ENCODE measurements around the gene OR6B1. TPM values are rescaled to one million over a fixed set of nuclear protein-coding genes. Genes with fewer than 3 reads are reported as not detected.
A peak's percentile ranks its signal among the peaks of the same experiment; 100 is the strongest.

The OR6B1 gene
- total and polyA plus RNA-seq, 9 of the 15 experiments (the other 6 are each of a cell fraction or from before 2014, with no cell fraction given): not detected

DNA sequence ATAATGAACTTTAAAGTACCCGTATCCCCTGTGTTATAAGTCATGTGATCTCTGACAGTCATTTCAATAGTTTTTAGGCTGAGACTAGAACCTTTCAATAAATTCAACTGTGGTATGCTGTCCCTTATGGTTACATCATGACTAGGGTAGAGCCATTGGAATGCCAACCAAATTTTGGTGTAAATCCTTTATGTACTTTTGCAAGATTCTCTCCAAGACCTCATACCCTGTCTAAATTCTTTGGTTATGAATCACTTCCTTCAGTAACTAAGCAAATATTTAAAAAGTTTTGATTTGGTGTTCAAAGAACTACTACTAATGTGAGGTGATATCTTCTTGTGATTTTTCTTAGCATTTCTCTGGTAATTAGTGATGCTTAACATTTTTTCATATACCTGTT, 20.8 kb upstream of the OR6B1 start:
- H3K36me3 ChIP-seq (ENCODE audit: control insufficient read depth, insufficient read depth, low read length): no peaks in the 10 kb centered on the region; the same call in 2 of the 3 replicates
- CTCF ChIA-PET (ENCODE audit: low intra/inter-chr PET ratio): no interaction called here
- TF ChIP-seq TFE3 (CRISPR knock-in tag; IDR thresholded peaks at IDR 0.05) (peak; percentile 78), DDX20 (tag; IDR thresholded peaks at IDR 0.05; ENCODE audit: low read depth) (no peak)
- in situ Hi-C loops (cut with MboI): no loop called here
- intact Hi-C loops (cut with micrococcal nuclease): no loop called here
- H3K27me3 ChIP-seq (ENCODE audit: control insufficient read depth in 2 of 2, insufficient read depth in 2 of 2, low read length in 2 of 2): peaks cover 0 to 6% of the 10 kb centered on the region in 2 experiments; a peak in 1 of 5 replicates
- no peak overlapping the region for H3K4me2 ChIP-seq (ENCODE audit: insufficient read depth, low read length)
- ATAC-seq (no peak), DNase-seq (ENCODE audit: extremely low read depth in 1 of 4, low spot score in 3 of 4) (no peak), FAIRE-seq (no peak)
- peaks cover 5 to 14% of the 10 kb centered on the region in 2 experiments; a peak in 4 of 5 replicates for H3K4me1 ChIP-seq (replicated peaks in 1 of 2; ENCODE audit: control insufficient read depth in 2 of 2, insufficient read depth in 2 of 2, low read length in 2 of 2)
- H3K4me3 ChIP-seq: no peak overlapping the region
- no peaks in the 10 kb centered on the region for H4K20me1 ChIP-seq (replicated peaks; ENCODE audit: control insufficient read depth, insufficient read depth, low read length)
- no peak overlapping the region for H2AFZ ChIP-seq (ENCODE audit: low read depth, low read length)
- no peaks in the 10 kb centered on the region for H3K9me3 ChIP-seq (replicated peaks; ENCODE audit: control insufficient read depth, insufficient read depth, low read depth, low read length)
- no peaks in the 10 kb centered on the region for H3K79me2 ChIP-seq (ENCODE audit: control insufficient read depth, insufficient read depth, low read length)
- no peak overlapping the region for H3K27ac ChIP-seq (ENCODE audit: extremely low read depth, low read depth, low read length)
- 3% methylated on average over 1 of the region's 1 CpG for whole genome bisulfite sequencing (ENCODE audit: insufficient coverage, low coverage, missing lambda C conversion rate)
- H3K9ac ChIP-seq (ENCODE audit: insufficient read depth in 1 of 2, low read depth in 2 of 2, low read length in 2 of 2): no peak overlapping the region
- H3K9me1 ChIP-seq (ENCODE audit: control insufficient read depth, insufficient read depth, low read length): no peaks in the 10 kb centered on the region
- POLR2A ChIA-PET: no interaction called here
- no TSS peak for BruUV-seq (replicated peaks)

DNA sequence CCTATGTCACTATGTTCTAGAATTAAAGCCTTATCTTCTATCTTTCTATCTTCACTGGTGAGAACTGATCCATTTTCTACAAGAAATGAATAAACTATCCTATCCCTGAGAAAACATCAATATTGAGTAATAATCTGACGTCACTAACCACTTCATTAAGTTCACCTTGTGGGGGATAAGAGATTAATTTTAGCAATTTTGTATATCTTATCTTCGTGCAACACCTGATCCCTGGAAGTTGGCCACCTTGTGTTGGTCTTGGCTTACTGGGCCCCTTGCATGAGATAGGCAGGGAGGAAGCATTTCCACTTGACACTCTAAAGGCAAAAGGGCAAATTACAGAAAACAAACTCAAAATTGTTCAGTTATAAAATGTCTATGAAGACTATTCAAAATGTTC, 20.1 kb upstream of the OR6B1 start:
- in situ Hi-C loops (cut with MboI): no loop called here
- ATAC-seq: peak; percentile 43
- BruUV-seq (replicated peaks): no TSS peak
- no peak for TF ChIP-seq ARNT (IDR thresholded peaks at IDR 0.05)
- 0 out of 3 replicates have a peak, but pooled peaks of 1 of the 2 experiments have one; percentile 21 for TF ChIP-seq CBX3 (IDR thresholded peaks at IDR 0.05; ENCODE audit: borderline replicate concordance in 1 of 2, low read length in 2 of 2)
- TF ChIP-seq, protein P1, sequence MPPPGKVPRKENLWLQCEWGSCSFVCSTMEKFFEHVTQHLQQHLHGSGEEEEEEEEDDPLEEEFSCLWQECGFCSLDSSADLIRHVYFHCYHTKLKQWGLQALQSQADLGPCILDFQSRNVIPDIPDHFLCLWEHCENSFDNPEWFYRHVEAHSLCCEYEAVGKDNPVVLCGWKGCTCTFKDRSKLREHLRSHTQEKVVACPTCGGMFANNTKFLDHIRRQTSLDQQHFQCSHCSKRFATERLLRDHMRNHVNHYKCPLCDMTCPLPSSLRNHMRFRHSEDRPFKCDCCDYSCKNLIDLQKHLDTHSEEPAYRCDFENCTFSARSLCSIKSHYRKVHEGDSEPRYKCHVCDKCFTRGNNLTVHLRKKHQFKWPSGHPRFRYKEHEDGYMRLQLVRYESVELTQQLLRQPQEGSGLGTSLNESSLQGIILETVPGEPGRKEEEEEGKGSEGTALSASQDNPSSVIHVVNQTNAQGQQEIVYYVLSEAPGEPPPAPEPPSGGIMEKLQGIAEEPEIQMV (tag; conservative IDR thresholded peaks at IDR 0.05; ENCODE audit: low read depth): no peak
- no peak for TF ChIP-seq HBP1 (CRISPR knock-in tag; IDR thresholded peaks at IDR 0.05)
- peak; percentile 71 for TF ChIP-seq ARID1B (IDR thresholded peaks at IDR 0.05)
- no peak for TF ChIP-seq ZNF449 (CRISPR knock-in tag; IDR thresholded peaks at IDR 0.05)
- TF ChIP-seq EP300 (IDR thresholded peaks at IDR 0.05; ENCODE audit: low read length): 0 out of 2 replicates have a peak, but pooled peaks have one; percentile 7

More for the DNA sequence above, 20.1 kb upstream of the OR6B1 start:
- H2AFZ ChIP-seq (ENCODE audit: low read depth, low read length): no peak overlapping the region
- no peaks in the 10 kb centered on the region for H3K9me1 ChIP-seq (ENCODE audit: control insufficient read depth, insufficient read depth, low read length)
- H3K36me3 ChIP-seq (ENCODE audit: control insufficient read depth, insufficient read depth, low read length): no peaks in the 10 kb centered on the region
- peaks cover 0 to 6% of the 10 kb centered on the region in 2 experiments; a peak in 1 of 5 replicates for H3K27me3 ChIP-seq (ENCODE audit: control insufficient read depth in 2 of 2, insufficient read depth in 2 of 2, low read length in 2 of 2)
- FAIRE-seq (no peak), DNase-seq (ENCODE audit: extremely low read depth in 1 of 4, low spot score in 3 of 4) (peak in 3 of 4 experiments; percentile 29 to 66 (median 46))
- H3K9ac ChIP-seq (ENCODE audit: insufficient read depth in 1 of 2, low read depth in 2 of 2, low read length in 2 of 2): no peak overlapping the region
- H3K4me2 ChIP-seq (ENCODE audit: insufficient read depth, low read length): no peak overlapping the region
- ChIA-PET POLR2A (no interaction called here), CTCF (ENCODE audit: low intra/inter-chr PET ratio) (interaction anchor here (0.6 kb wide), 1 partner anchor 1964 kb away, joined by 4 read pairs; no protein-coding TSS in a partner anchor)
- no peaks in the 10 kb centered on the region for H4K20me1 ChIP-seq (replicated peaks; ENCODE audit: control insufficient read depth, insufficient read depth, low read length)
- no peak overlapping the region for H3K27ac ChIP-seq (ENCODE audit: extremely low read depth, low read depth, low read length)
- intact Hi-C loops (cut with micrococcal nuclease): no loop called here
- H3K4me1 ChIP-seq (replicated peaks in 1 of 2; ENCODE audit: control insufficient read depth in 2 of 2, insufficient read depth in 2 of 2, low read length in 2 of 2): peaks cover 5 to 13% of the 10 kb centered on the region in 2 experiments; a peak in 4 of 5 replicates
- no peaks in the 10 kb centered on the region for H3K9me3 ChIP-seq (replicated peaks; ENCODE audit: control insufficient read depth, insufficient read depth, low read depth, low read length)
- WGBS (ENCODE audit: insufficient coverage, low coverage, missing lambda C conversion rate): 2% methylated on average over 2 of the region's 2 CpGs
- H3K79me2 ChIP-seq (ENCODE audit: control insufficient read depth, insufficient read depth, low read length): no peaks in the 10 kb centered on the region
- H3K4me3 ChIP-seq: no peak overlapping the region
